GM12878 (cell line): ENCODE results near the gene IRF7. TPM values are rescaled to one million over a fixed set of nuclear protein-coding genes. Genes with fewer than 3 reads are reported as not detected.

Experiments
- ATAC-seq: fragments of 200-7000 bp; cut with Tn5 transposase; 3 replicates; pipeline ENCODE4 v1.9.1; 2020; ENCODE audit warnings: mild to moderate bottlenecking, moderate library complexity
- BruUV-seq: library from RNA; stranded (reverse); fragments of 400-500 nt; replicated peaks from 2 replicates; lab custom pipeline; 2021; lab: Mats Ljungman, UMichigan
- CTCF ChIA-PET: fragments of 300-600 bp; sonication (Branson Sonifier 250); formaldehyde crosslinking; extraction: SDS; loops from one replicate; lab custom pipeline; 2021; ENCODE audit warnings: inconsistent platforms; lab: Yijun Ruan, JAX
- POLR2A ChIA-PET: fragments of 350-600 bp; formaldehyde crosslinking; extraction: SDS; loops from one replicate; lab custom pipeline; 2021; ENCODE audit warnings: inconsistent platforms; lab: Charles Lee
- RAD21 ChIA-PET: fragments of 300-600 bp; sonication (Branson Sonifier 250); formaldehyde crosslinking; loops from one replicate; lab custom pipeline; 2023; ENCODE audit warnings: antibody characterized with exemption; ENCODE audit not compliant: unreplicated experiment; lab: Charles Lee
- SMC1A ChIA-PET: fragments of 300-600 bp; sonication (Branson Sonifier 250); formaldehyde crosslinking; loops from one replicate; lab custom pipeline; 2023; ENCODE audit not compliant: unreplicated experiment, uncharacterized antibody; lab: Charles Lee
- DNase-seq: peaks from one replicate; pipeline ENCODE4 v3.0.0-alpha.2; 2011; ENCODE audit warnings: low read depth, low spot score
- FAIRE-seq: peaks from 3 replicates; lab custom pipeline; 2011; peaks lifted over from hg19 to GRCh38; lab: Jason Lieb, UNC
- H2AFZ ChIP-seq: 2 replicates; pipeline ENCODE4 v1.6.0; 2011; ENCODE audit warnings: low read depth, low read length, control low read depth; ENCODE audit not compliant: control insufficient read depth
- H3K27ac ChIP-seq: 2 replicates; pipeline ENCODE4 v1.5.1; 2011; ENCODE audit warnings: control low read depth; ENCODE audit not compliant: control insufficient read depth, insufficient read depth
- H3K27me3 ChIP-seq, 2 experiments: replicated peaks in 1 of 2; 2 replicates each; pipeline versions ENCODE4 v1.6.0 to v1.6.1; 2011; ENCODE audit warnings: low read length in 1 of 2; ENCODE audit not compliant: control insufficient read depth in 2 of 2, insufficient read depth in 2 of 2
- H3K36me3 ChIP-seq, 2 experiments: 2 replicates each; pipeline ENCODE4 v1.5.1; 2011; ENCODE audit warnings: low read length in 1 of 2; ENCODE audit not compliant: control insufficient read depth in 2 of 2, insufficient read depth in 2 of 2
- H3K4me1 ChIP-seq: 2 replicates; pipeline ENCODE4 v1.6.1; 2011; ENCODE audit warnings: mild to moderate bottlenecking, low read length, moderate library complexity, mixed read lengths; ENCODE audit not compliant: control insufficient read depth, insufficient read depth
- H3K4me2 ChIP-seq: 2 replicates; pipeline ENCODE4 v1.6.0; 2011; ENCODE audit warnings: control low read depth; ENCODE audit not compliant: control insufficient read depth, insufficient read depth
- H3K4me3 ChIP-seq: fragments of 200-600 bp; sonication (generic); 2 replicates; pipeline ENCODE4 v1.5.1; 2016
- H3K79me2 ChIP-seq: 2 replicates; pipeline ENCODE4 v1.6.0; 2011; ENCODE audit warnings: low read length; ENCODE audit not compliant: control insufficient read depth, insufficient read depth
- H3K9ac ChIP-seq: 2 replicates; pipeline ENCODE4 v1.8.0; 2011; ENCODE audit warnings: low read length, control low read depth, mixed read lengths; ENCODE audit not compliant: control insufficient read depth, insufficient read depth
- H3K9me3 ChIP-seq: replicated peaks from 3 replicates; pipeline ENCODE4 v1.5.1; 2011; ENCODE audit warnings: mild to moderate bottlenecking, low read length; ENCODE audit not compliant: control insufficient read depth, insufficient read depth
- H4K20me1 ChIP-seq: 2 replicates; pipeline ENCODE4 v1.6.0; 2011; ENCODE audit not compliant: control insufficient read depth, insufficient read depth
- CREM ChIP-seq: IDR thresholded peaks from 2 replicates; pipeline ENCODE4 v1.6.1; 2014; ENCODE audit warnings: antibody characterized with exemption, low read depth
- POLR2A ChIP-seq: IDR thresholded peaks from 2 replicates; pipeline ENCODE4 v1.6.1; 2011; ENCODE audit warnings: low read depth, mild to moderate bottlenecking, low read length
- RBBP5 ChIP-seq: fragments of 200-600 bp; sonication (generic); conservative IDR thresholded peaks from 2 replicates; pipeline ENCODE4 v1.6.1; 2016
- WGBS: methylation state at CpG from one replicate; pipeline ENCODE4 v1.1.6; 2016; ENCODE audit warnings: low lambda C conversion rate; ENCODE audit not compliant: insufficient replicate concordance, insufficient coverage; ENCODE audit errors: missing lambda C conversion rate; 5-methylcytosine and 5-hydroxymethylcytosine counted together
- in situ Hi-C: fragments of 300-500 bp; cut with MboI; formaldehyde crosslinking; loops from 9 replicates; pipeline ENCODE4 v1.14.3; 2018; ENCODE audit warnings: mixed read lengths
- intact Hi-C: fragments of 100-400 bp; cut with micrococcal nuclease; formaldehyde crosslinking; loops from one replicate; pipeline ENCODE4 v1.14.2; 2022; ENCODE audit not compliant: unreplicated experiment
- polyA plus RNA-seq, 11 experiments: library from polyadenylated mRNA; depleted of rRNA in 4 of 11; unstranded in 6 of 11; stranded (reverse) in 5 of 11; fragments of >200 nt; fragmentation: Nextera tagmentation in 4 of 11; fragmentation: Illumina TruSeq in 1 of 11; extraction: Ambion mirVana in 4 of 11; extraction: Trizol in 1 of 11; gene quantifications; 1 replicate in 1 of 11; 2 replicates in 10 of 11; pipeline versions ENCODE4 v1.2.1 to v1.2.3, GENCODE V29; 2011 to 2016; ENCODE audit warnings: inconsistent platforms in 2 of 11, missing spikeins in 2 of 11, low read depth in 1 of 11
- total RNA-seq, 4 experiments: library from RNA; depleted of rRNA in 3 of 4; stranded (reverse); fragments of >200 nt in 3 of 4; fragmentation: Illumina TruSeq in 1 of 4; extraction: Trizol in 1 of 4; gene quantifications; 2 replicates each; pipeline versions ENCODE4 v1.2.1 to v1.2.3, GENCODE V29; 2013 to 2021

IRF7 gene
- total and polyA plus RNA-seq, 10 of the 15 experiments (the other 5 are each of a cell fraction or from before 2014, with no cell fraction given) = 4.4 to 141 (median 67.6) TPM

GRCh38 chr11:610146-610801 is 5.5 kb downstream of the IRF7 start:
- Histone ChIP-seq H3K9ac (no peak overlapping the region), H3K27me3 (no peaks in the 10 kb centered on the region), H3K4me1 (peaks cover 10% of the 10 kb centered on the region), H3K36me3 (peaks cover 16 to 70% of the 10 kb centered on the region in 2 experiments; a peak in 3 of 4 replicates), H4K20me1 (peaks cover 11% of the 10 kb centered on the region), H3K79me2 (peaks cover 22% of the 10 kb centered on the region), H3K9me3 (no peaks in the 10 kb centered on the region), H3K27ac (no peak overlapping the region), H3K4me3 (no peak overlapping the region), H3K4me2 (no peak overlapping the region), H2AFZ (no peak overlapping the region)
- ATAC-seq (no peak), DNase-seq (no peak), FAIRE-seq (no peak)
- ChIA-PET POLR2A (no interaction called here), RAD21 (no interaction called here), CTCF (no interaction called here), SMC1A (no interaction called here)
- WGBS = 98% methylated on average over 18 of the region's 18 CpGs
- no TSS peak for BruUV-seq
- intact Hi-C loops = no loop called here
- in situ Hi-C loops = no loop called here
- TF ChIP-seq POLR2A (peak; percentile 3; the same call in 1 of the 2 replicates), RBBP5 (no peak)

GRCh38 chr11:609341-609811 is 6.4 kb downstream of the IRF7 start:
- Histone ChIP-seq H3K9me3 (no peaks in the 10 kb centered on the region), H4K20me1 (peaks cover 11% of the 10 kb centered on the region), H3K27ac (no peak overlapping the region), H3K27me3 (no peaks in the 10 kb centered on the region), H3K4me2 (no peak overlapping the region), H2AFZ (no peak overlapping the region), H3K36me3 (peaks cover 21 to 75% of the 10 kb centered on the region in 2 experiments; a peak in 3 of 4 replicates), H3K79me2 (peaks cover 13% of the 10 kb centered on the region), H3K9ac (no peak overlapping the region), H3K4me3 (no peak overlapping the region), H3K4me1 (peaks cover 10% of the 10 kb centered on the region)
- POLR2A ChIA-PET = no interaction called here
- 97% methylated on average over 26 of the region's 28 CpGs for WGBS
- TF ChIP-seq CREM = no peak
- TF ChIP-seq POLR2A = 0 out of 2 replicates have a peak, but pooled peaks have one; percentile 18
- intact Hi-C loops (no loop called here), in situ Hi-C loops (no loop called here)
- DNase-seq (no peak), ATAC-seq (no peak), FAIRE-seq (no peak)
- CTCF ChIA-PET = no interaction called here
- RAD21 ChIA-PET = no interaction called here
- SMC1A ChIA-PET = no interaction called here
- no TSS peak for BruUV-seq
